IMR-90 (cell line): Measurements from ENCODE around the gene IFI27L1. TPM values are rescaled to one million over a fixed set of nuclear protein-coding genes. Genes with fewer than 3 reads are reported as not detected.

Experiments
- ATAC-seq: fragments of 200-7000 bp; cut with Tn5 transposase; 2 replicates; pipeline ENCODE4 v1.9.1; 2020; ENCODE audit warnings: low read depth, mild to moderate bottlenecking, moderate library complexity
- BruUV-seq: library from RNA; stranded (reverse); fragments of 400-500 nt; replicated peaks from 2 replicates; lab custom pipeline; 2021; lab: Mats Ljungman, UMichigan
- CTCF ChIA-PET: fragments of 300-600 bp; formaldehyde crosslinking; extraction: SDS; loops from one replicate; lab custom pipeline; 2021; ENCODE audit warnings: antibody characterized with exemption; lab: Yijun Ruan, JAX
- POLR2A ChIA-PET: fragments of 300-600 bp; sonication (Branson Sonifier 250); formaldehyde crosslinking; loops from one replicate; lab custom pipeline; 2022; ENCODE audit warnings: antibody characterized with exemption; ENCODE audit not compliant: unreplicated experiment; lab: Charles Lee
- DNase-seq: peaks from one replicate; pipeline ENCODE4 v3.0.0; 2013
- H2AFZ ChIP-seq: replicated peaks from 2 replicates; pipeline ENCODE3; 2013; ENCODE audit warnings: low read length, mild to moderate bottlenecking; ENCODE audit not compliant: poor library complexity
- H2AK5ac ChIP-seq: 2 replicates; pipeline ENCODE4 v1.6.1; 2013; ENCODE audit warnings: low read depth, low read length, inconsistent platforms
- H2AK9ac ChIP-seq: replicated peaks from 2 replicates; pipeline ENCODE3; 2013; ENCODE audit warnings: mild to moderate bottlenecking, low read depth, low read length, moderate library complexity; ENCODE audit not compliant: poor library complexity
- H2BK120ac ChIP-seq: 2 replicates; pipeline ENCODE4 v1.6.1; 2013; ENCODE audit warnings: low read depth, low read length, inconsistent platforms
- H2BK15ac ChIP-seq: 3 replicates; pipeline ENCODE4 v1.6.1; 2013; ENCODE audit warnings: low read depth, low read length, inconsistent platforms
- H2BK20ac ChIP-seq: 2 replicates; pipeline ENCODE4 v1.6.1; 2013; ENCODE audit warnings: low read depth, mild to moderate bottlenecking, inconsistent platforms, low read length, moderate library complexity
- H2BK5ac ChIP-seq: 2 replicates; pipeline ENCODE4 v1.6.1; 2013; ENCODE audit warnings: mild to moderate bottlenecking, low read depth, low read length, inconsistent platforms; ENCODE audit not compliant: poor library complexity, severe bottlenecking
- H3K14ac ChIP-seq: replicated peaks from 2 replicates; pipeline ENCODE4 v1.6.1; 2013; ENCODE audit warnings: low read depth, low read length, inconsistent platforms
- H3K18ac ChIP-seq: 2 replicates; pipeline ENCODE4 v1.6.1; 2013; ENCODE audit warnings: low read depth, low read length, control low read depth
- H3K23ac ChIP-seq: 2 replicates; pipeline ENCODE4 v1.6.1; 2013; ENCODE audit warnings: low read depth, low read length, inconsistent platforms
- H3K27ac ChIP-seq: 2 replicates; pipeline ENCODE4 v1.5.1; 2013; ENCODE audit warnings: mild to moderate bottlenecking, control low read depth, low read length; ENCODE audit not compliant: insufficient read depth
- H3K27me3 ChIP-seq: 2 replicates; pipeline ENCODE4 v1.6.1; 2013; ENCODE audit warnings: low read length; ENCODE audit not compliant: control insufficient read depth, insufficient read depth
- H3K36me3 ChIP-seq: 2 replicates; pipeline ENCODE4 v1.6.1; 2013; ENCODE audit warnings: low read length, mixed read lengths; ENCODE audit not compliant: control insufficient read depth, insufficient read depth
- H3K4ac ChIP-seq: 2 replicates; pipeline ENCODE4 v1.6.1; 2013; ENCODE audit warnings: low read depth, low read length, inconsistent platforms
- H3K4me1 ChIP-seq: 2 replicates; pipeline ENCODE4 v1.6.1; 2013; ENCODE audit warnings: low read length, mixed read lengths; ENCODE audit not compliant: control insufficient read depth, insufficient read depth
- H3K4me2 ChIP-seq: 2 replicates; pipeline ENCODE4 v1.6.1; 2013; ENCODE audit warnings: low read depth, mild to moderate bottlenecking, control low read depth, low read length, moderate library complexity
- H3K4me3 ChIP-seq: 2 replicates; pipeline ENCODE4 v1.5.1; 2013; ENCODE audit warnings: low read depth, mild to moderate bottlenecking, control low read depth, low read length, moderate library complexity; ENCODE audit not compliant: insufficient read depth
- H3K56ac ChIP-seq: 2 replicates; pipeline ENCODE4 v1.6.1; 2013; ENCODE audit warnings: low read length, inconsistent platforms; ENCODE audit not compliant: insufficient read depth; ENCODE audit errors: extremely low read depth
- H3K79me1 ChIP-seq, 2 experiments: 2 replicates each; pipeline ENCODE4 v1.6.1; 2013; ENCODE audit warnings: low read length in 2 of 2, inconsistent platforms in 1 of 2, low read depth in 1 of 2
- H3K9ac ChIP-seq: 2 replicates; pipeline ENCODE4 v1.6.1; 2013; ENCODE audit warnings: low read depth, low read length, control low read depth
- H3K9me1 ChIP-seq: 2 replicates; pipeline ENCODE4 v1.6.1; 2013; ENCODE audit warnings: low read length, inconsistent platforms; ENCODE audit not compliant: insufficient read depth
- H3K9me3 ChIP-seq: 2 replicates; pipeline ENCODE4 v1.6.1; 2013; ENCODE audit warnings: low read length; ENCODE audit not compliant: control insufficient read depth, insufficient read depth
- H4K20me1 ChIP-seq: 2 replicates; pipeline ENCODE4 v1.6.1; 2013; ENCODE audit warnings: low read length, inconsistent platforms; ENCODE audit not compliant: insufficient read depth
- H4K5ac ChIP-seq: 2 replicates; pipeline ENCODE4 v1.6.1; 2013; ENCODE audit warnings: mild to moderate bottlenecking, low read depth, low read length, control low read depth
- H4K8ac ChIP-seq, 2 experiments: 2 replicates each; pipeline ENCODE4 v1.6.1; 2013; ENCODE audit warnings: low read depth in 2 of 2, low read length in 2 of 2, control low read depth in 1 of 2, inconsistent platforms in 1 of 2
- H4K91ac ChIP-seq: 2 replicates; pipeline ENCODE4 v1.6.1; 2013; ENCODE audit warnings: low read depth, low read length, inconsistent platforms; ENCODE audit not compliant: insufficient read depth
- BHLHE40 ChIP-seq: fragments of 150-350 bp; IDR thresholded peaks from 2 replicates; pipeline ENCODE4 v1.6.1; 2016; ENCODE audit warnings: mild to moderate bottlenecking, low read depth, low read length
- CHD1 ChIP-seq: IDR thresholded peaks from 2 replicates; pipeline ENCODE4 v1.6.1; 2012; ENCODE audit warnings: low read depth, low read length, improper control_type of control experiment
- MAFK ChIP-seq: IDR thresholded peaks from 2 replicates; pipeline ENCODE4 v1.6.1; 2012; ENCODE audit warnings: low read depth, low read length, improper control_type of control experiment
- MAZ ChIP-seq: IDR thresholded peaks from 2 replicates; pipeline ENCODE4 v1.6.1; 2012; ENCODE audit warnings: low read depth, mild to moderate bottlenecking, low read length, improper control_type of control experiment, moderate library complexity, borderline replicate concordance
- NFE2L2 ChIP-seq: fragments of 150-350 bp; IDR thresholded peaks from 2 replicates; pipeline ENCODE4 v1.6.1; 2016; ENCODE audit warnings: low read depth, mild to moderate bottlenecking, low read length
- POLR2A ChIP-seq: IDR thresholded peaks from 2 replicates; pipeline ENCODE4 v1.6.1; 2012; ENCODE audit warnings: mild to moderate bottlenecking, low read depth, low read length
- RAD21 ChIP-seq: IDR thresholded peaks from 2 replicates; pipeline ENCODE4 v1.6.1; 2012; ENCODE audit warnings: low read length, improper control_type of control experiment
- RCOR1 ChIP-seq: IDR thresholded peaks from 2 replicates; pipeline ENCODE4 v1.6.1; 2012; ENCODE audit warnings: mild to moderate bottlenecking, low read length, improper control_type of control experiment; ENCODE audit not compliant: insufficient replicate concordance
- SMC3 ChIP-seq: fragments of 150-350 bp; IDR thresholded peaks from 2 replicates; pipeline ENCODE4 v1.6.1; 2016; ENCODE audit warnings: low read depth, mild to moderate bottlenecking, antibody characterized with exemption, low read length, moderate library complexity
- USF2 ChIP-seq: fragments of 150-350 bp; IDR thresholded peaks from 2 replicates; pipeline ENCODE4 v1.6.1; 2017; ENCODE audit warnings: mild to moderate bottlenecking, antibody characterized with exemption, low read length, low read depth
- WGBS, 2 experiments: methylation state at CpG; one replicate each; pipeline versions ENCODE4 v1.1.5 to v1.1.7; 2013; ENCODE audit warnings: missing lambda C conversion rate in 2 of 2; ENCODE audit not compliant: insufficient read length in 1 of 2; ENCODE audit errors: extremely low coverage in 2 of 2; 5-methylcytosine and 5-hydroxymethylcytosine counted together
- dilution Hi-C: fragments of 300-500 bp; cut with HindIII; formaldehyde crosslinking; loops from one replicate; pipeline ENCODE4 v1.14.3; 2018; ENCODE audit warnings: low sequenced_read_pairs; ENCODE audit not compliant: unreplicated experiment
- in situ Hi-C: fragments of 300-500 bp; cut with MboI; formaldehyde crosslinking; loops from 3 replicates; pipeline ENCODE4 v1.14.3; 2019; ENCODE audit warnings: low sequenced_read_pairs, inconsistent platforms, mixed read lengths
- intact Hi-C: fragments of 100-400 bp; cut with micrococcal nuclease; formaldehyde crosslinking; loops from 2 replicates; pipeline ENCODE4 v1.10.0; 2022
- polyA plus RNA-seq, 3 experiments: library from polyadenylated mRNA; depleted of rRNA; stranded (reverse); fragments of >200 nt; gene quantifications; 2 replicates each; pipeline ENCODE4 v1.2.3, GENCODE V29; 2012; ENCODE audit warnings: low replicate concordance in 1 of 3
- total RNA-seq: library from RNA; depleted of rRNA; stranded (reverse); fragments of >200 nt; gene quantifications from 2 replicates; pipeline ENCODE4 v1.2.3, GENCODE V29; 2012
- TF ChIP-seq, protein P1 (sequence below): conservative IDR thresholded peaks from 2 replicates; pipeline ENCODE4 v1.5.1; 2012; ENCODE audit warnings: mild to moderate bottlenecking, low read depth, low read length, improper control_type of control experiment

Gene IFI27L1
- total and polyA plus RNA-seq, 2 of the 4 experiments (the other 2 are of a cell fraction), result 13.3 to 24.3 TPM

GRCh38 chr14:94046696-94047250 is 34.3 kb upstream of the IFI27L1 start (continued):
- TF ChIP-seq USF2 (no peak), RCOR1 (no peak), SMC3 (no peak), CHD1 (no peak)

- 0 out of 2 replicates have a peak, but pooled peaks cover 2% of the 10 kb centered on the region for H3K4me1 ChIP-seq
- no peaks in the 10 kb centered on the region for H3K9me3 ChIP-seq
- H2BK20ac ChIP-seq, result no peak overlapping the region
- ATAC-seq, result no peak
- intact Hi-C loops, result no loop called here
- H3K23ac ChIP-seq, result no peak overlapping the region
- H2AFZ ChIP-seq, result no peak overlapping the region
- no peaks in the 10 kb centered on the region for H3K9me1 ChIP-seq
- in situ Hi-C loops, result no loop called here
- H3K14ac ChIP-seq, result no peak overlapping the region
- H4K8ac ChIP-seq, result no peak overlapping the region
- no peak overlapping the region for H2AK5ac ChIP-seq
- no peak overlapping the region for H2BK120ac ChIP-seq
- no peak overlapping the region for H4K91ac ChIP-seq
- 100% methylated on average over 1 of the region's 3 CpGs; no CpG with 5 or more reads in 1 of the 2 experiments for WGBS, 2 experiments
- dilution Hi-C loops, result no loop called here
- H3K79me1 ChIP-seq, result peaks cover 0 to 18% of the 10 kb centered on the region in 2 experiments; a peak in 2 of 4 replicates
- no peak overlapping the region for H3K4ac ChIP-seq
- no peaks in the 10 kb centered on the region for H3K27me3 ChIP-seq
- DNase-seq, result no peak
- H3K18ac ChIP-seq, result no peak overlapping the region
- peaks cover 70% of the 10 kb centered on the region for H3K36me3 ChIP-seq
- ChIA-PET POLR2A (no interaction called here), CTCF (interaction anchor here (1.0 kb wide), 1 partner anchor 84 kb away, joined by 3 read pairs; no protein-coding TSS in a partner anchor)
- no peak overlapping the region for H3K56ac ChIP-seq
- BruUV-seq, result no TSS peak
- no peak overlapping the region for H3K9ac ChIP-seq
- no peak overlapping the region for H2AK9ac ChIP-seq
- H3K4me3 ChIP-seq, result no peak overlapping the region
- no peak overlapping the region for H3K4me2 ChIP-seq
- H4K5ac ChIP-seq, result no peak overlapping the region
- peaks cover 4% of the 10 kb centered on the region; the same call in 1 of the 2 replicates for H4K20me1 ChIP-seq
- no peak overlapping the region for H2BK15ac ChIP-seq
- H2BK5ac ChIP-seq, result no peak overlapping the region
- H3K27ac ChIP-seq, result no peak overlapping the region
- TF ChIP-seq, protein P1, sequence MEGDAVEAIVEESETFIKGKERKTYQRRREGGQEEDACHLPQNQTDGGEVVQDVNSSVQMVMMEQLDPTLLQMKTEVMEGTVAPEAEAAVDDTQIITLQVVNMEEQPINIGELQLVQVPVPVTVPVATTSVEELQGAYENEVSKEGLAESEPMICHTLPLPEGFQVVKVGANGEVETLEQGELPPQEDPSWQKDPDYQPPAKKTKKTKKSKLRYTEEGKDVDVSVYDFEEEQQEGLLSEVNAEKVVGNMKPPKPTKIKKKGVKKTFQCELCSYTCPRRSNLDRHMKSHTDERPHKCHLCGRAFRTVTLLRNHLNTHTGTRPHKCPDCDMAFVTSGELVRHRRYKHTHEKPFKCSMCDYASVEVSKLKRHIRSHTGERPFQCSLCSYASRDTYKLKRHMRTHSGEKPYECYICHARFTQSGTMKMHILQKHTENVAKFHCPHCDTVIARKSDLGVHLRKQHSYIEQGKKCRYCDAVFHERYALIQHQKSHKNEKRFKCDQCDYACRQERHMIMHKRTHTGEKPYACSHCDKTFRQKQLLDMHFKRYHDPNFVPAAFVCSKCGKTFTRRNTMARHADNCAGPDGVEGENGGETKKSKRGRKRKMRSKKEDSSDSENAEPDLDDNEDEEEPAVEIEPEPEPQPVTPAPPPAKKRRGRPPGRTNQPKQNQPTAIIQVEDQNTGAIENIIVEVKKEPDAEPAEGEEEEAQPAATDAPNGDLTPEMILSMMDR, result no peak
- TF ChIP-seq NFE2L2 (no peak), RCOR1 (no peak), MAZ (no peak), RAD21 (no peak), MAFK (no peak), BHLHE40 (no peak), USF2 (no peak), POLR2A (no peak)
Measured at GRCh38 chr14:94047581-94047980, 33.5 kb upstream of the IFI27L1 start.
